HL-60 (cell line): ENCODE measurements around the gene TTYH2.

Experiments used
- GABPA ChIP-seq: IDR thresholded peaks from 2 replicates; pipeline ENCODE4 v1.6.1; 2012; ENCODE audit warnings: low read depth
- POLR2AphosphoS5 ChIP-seq: IDR thresholded peaks from 2 replicates; pipeline ENCODE4 v1.6.1; 2012; ENCODE audit warnings: low read depth
- REST ChIP-seq: IDR thresholded peaks from 2 replicates; pipeline ENCODE4 v1.6.1; 2012; ENCODE audit warnings: low read depth; ENCODE audit not compliant: insufficient replicate concordance
- TF ChIP-seq, protein P1 (sequence below): IDR thresholded peaks from one replicate; pipeline ENCODE4 v1.5.1; 2011; ENCODE audit warnings: low read length, control low read depth, inconsistent platforms; ENCODE audit not compliant: insufficient read depth

GRCh38 chr17:74180336-74180735 is 33.0 kb upstream of the TTYH2 start:
- no peak for TF ChIP-seq GABPA
- no peak for TF ChIP-seq POLR2AphosphoS5
- TF ChIP-seq, protein P1, sequence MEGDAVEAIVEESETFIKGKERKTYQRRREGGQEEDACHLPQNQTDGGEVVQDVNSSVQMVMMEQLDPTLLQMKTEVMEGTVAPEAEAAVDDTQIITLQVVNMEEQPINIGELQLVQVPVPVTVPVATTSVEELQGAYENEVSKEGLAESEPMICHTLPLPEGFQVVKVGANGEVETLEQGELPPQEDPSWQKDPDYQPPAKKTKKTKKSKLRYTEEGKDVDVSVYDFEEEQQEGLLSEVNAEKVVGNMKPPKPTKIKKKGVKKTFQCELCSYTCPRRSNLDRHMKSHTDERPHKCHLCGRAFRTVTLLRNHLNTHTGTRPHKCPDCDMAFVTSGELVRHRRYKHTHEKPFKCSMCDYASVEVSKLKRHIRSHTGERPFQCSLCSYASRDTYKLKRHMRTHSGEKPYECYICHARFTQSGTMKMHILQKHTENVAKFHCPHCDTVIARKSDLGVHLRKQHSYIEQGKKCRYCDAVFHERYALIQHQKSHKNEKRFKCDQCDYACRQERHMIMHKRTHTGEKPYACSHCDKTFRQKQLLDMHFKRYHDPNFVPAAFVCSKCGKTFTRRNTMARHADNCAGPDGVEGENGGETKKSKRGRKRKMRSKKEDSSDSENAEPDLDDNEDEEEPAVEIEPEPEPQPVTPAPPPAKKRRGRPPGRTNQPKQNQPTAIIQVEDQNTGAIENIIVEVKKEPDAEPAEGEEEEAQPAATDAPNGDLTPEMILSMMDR: no peak
- no peak for TF ChIP-seq REST
